HG03558 (cell line): ENCODE measurements around the gene AFAP1L1.

Experiments
- ATAC-seq: cut with Tn5 transposase; IDR thresholded peaks from one replicate; pipeline ENCODE4 v1.9.1; 2021; ENCODE audit warnings: moderate number of reproducible peaks; ENCODE audit not compliant: unreplicated experiment; ENCODE audit errors: extremely low read depth

The AFAP1L1 gene

GRCh38 chr5:149271716-149272563 is at the start of gene AFAP1L1:
Gene AFAP1L1, plus strand, starts transcription at chr5:149271859. Its CDS starts 110 bp downstream, at chr5:149271969.
- no peak for ATAC-seq

GRCh38 chr5:149223081-149223848 is 48.4 kb upstream of the AFAP1L1 start:
- no peak for ATAC-seq

GRCh38 chr5:149224282-149224681 is 47.4 kb upstream of the AFAP1L1 start:
- no peak for ATAC-seq

GRCh38 chr5:149227168-149227826 is 44.4 kb upstream of the AFAP1L1 start:
- no peak for ATAC-seq

- ATAC-seq: no peak
These were observed 42.9 kb upstream of the AFAP1L1 start for GRCh38 chr5:149228618-149229297.

GRCh38 chr5:149229298-149229937 is 42.2 kb upstream of the AFAP1L1 start:
- no peak for ATAC-seq

- ATAC-seq: no peak
These were observed 35.8 kb upstream of the AFAP1L1 start for GRCh38 chr5:149235841-149236240.

- no peak for ATAC-seq
These were observed 34.0 kb upstream of the AFAP1L1 start for GRCh38 chr5:149237662-149238061.

- no peak for ATAC-seq
These were observed 33.1 kb upstream of the AFAP1L1 start for GRCh38 chr5:149238540-149238939.

GRCh38 chr5:149239917-149240316 is 31.7 kb upstream of the AFAP1L1 start:
- ATAC-seq: no peak

- no peak for ATAC-seq
These were observed 31.2 kb upstream of the AFAP1L1 start for GRCh38 chr5:149240354-149240998.

- ATAC-seq: no peak
These were observed 29.3 kb upstream of the AFAP1L1 start for GRCh38 chr5:149242339-149242738.

GRCh38 chr5:149246906-149247305 is 24.8 kb upstream of the AFAP1L1 start:
- ATAC-seq: no peak

GRCh38 chr5:149247726-149248125 is 23.9 kb upstream of the AFAP1L1 start:
- ATAC-seq: no peak

- no peak for ATAC-seq
These were observed 20.1 kb upstream of the AFAP1L1 start for GRCh38 chr5:149251546-149251945.

- no peak for ATAC-seq
These were observed 17.2 kb upstream of the AFAP1L1 start for GRCh38 chr5:149254506-149254905.

GRCh38 chr5:149256451-149256850 is 15.2 kb upstream of the AFAP1L1 start:
- no peak for ATAC-seq

GRCh38 chr5:149257131-149257530 is 14.5 kb upstream of the AFAP1L1 start:
- no peak for ATAC-seq
